ENCODE data around the gene ZNF774.

The ZNF774 gene

GRCh38 chr15:90367576-90367975, 15.5 kb downstream of the ZNF774 start:
- no peak overlapping the region for H3K4me3 ChIP-seq (replicated peaks; ENCODE audit: low read depth, low read length)
- TF ChIP-seq CTCF (IDR thresholded peaks at IDR 0.05; ENCODE audit: low read length, missing control alignments), result no peak
- DNase-seq (ENCODE audit: low read depth), result peak; percentile 40

GRCh38 chr15:90375071-90375470, 23.0 kb downstream of the ZNF774 start:
- no peak for DNase-seq (ENCODE audit: low read depth)
- no peak overlapping the region for H3K4me3 ChIP-seq (replicated peaks; ENCODE audit: low read depth, low read length)
- TF ChIP-seq CTCF (IDR thresholded peaks at IDR 0.05; ENCODE audit: low read length, missing control alignments), result no peak

GRCh38 chr15:90376789-90377188, 24.7 kb downstream of the ZNF774 start:
- H3K4me3 ChIP-seq (replicated peaks; ENCODE audit: low read depth, low read length), result no peak overlapping the region
- no peak for TF ChIP-seq CTCF (IDR thresholded peaks at IDR 0.05; ENCODE audit: low read length, missing control alignments)
- no peak for DNase-seq (ENCODE audit: low read depth)

GRCh38 chr15:90379263-90379662, 27.2 kb downstream of the ZNF774 start:
- no peak for TF ChIP-seq CTCF (IDR thresholded peaks at IDR 0.05; ENCODE audit: low read length, missing control alignments)
- no peak for DNase-seq (ENCODE audit: low read depth)
- H3K4me3 ChIP-seq (replicated peaks; ENCODE audit: low read depth, low read length), result no peak overlapping the region

- DNase-seq (ENCODE audit: low read depth), result no peak
- no peak overlapping the region for H3K4me3 ChIP-seq (replicated peaks; ENCODE audit: low read depth, low read length)
- TF ChIP-seq CTCF (IDR thresholded peaks at IDR 0.05; ENCODE audit: low read length, missing control alignments), result no peak
These were observed 29.4 kb downstream of the ZNF774 start for GRCh38 chr15:90381515-90381914.

GRCh38 chr15:90382320-90382719, 30.2 kb downstream of the ZNF774 start:
- DNase-seq (ENCODE audit: low read depth), result peak; percentile 59
- H3K4me3 ChIP-seq (replicated peaks; ENCODE audit: low read depth, low read length), result no peak overlapping the region
- TF ChIP-seq CTCF (IDR thresholded peaks at IDR 0.05; ENCODE audit: low read length, missing control alignments), result peak; percentile 33

- DNase-seq (ENCODE audit: low read depth), result no peak
- no peak overlapping the region for H3K4me3 ChIP-seq (replicated peaks; ENCODE audit: low read depth, low read length)
- no peak for TF ChIP-seq CTCF (IDR thresholded peaks at IDR 0.05; ENCODE audit: low read length, missing control alignments)
These were observed 34.1 kb downstream of the ZNF774 start for GRCh38 chr15:90386221-90386620.
